Heart right ventricle (tissue), 16 donors: Measurements from ENCODE around the gene TXNRD2. TPM values are rescaled to one million over a fixed set of nuclear protein-coding genes. Genes with fewer than 3 reads are reported as not detected.

Experiments used
- ATAC-seq, 8 donors: fragments of 200-7000 bp; cut with Tn5 transposase; one replicate each; pipeline ENCODE4 v1.9.1; 2020; ENCODE audit warnings: mild to moderate bottlenecking in 8 of 8, moderate library complexity in 8 of 8, moderate number of reproducible peaks in 1 of 8
- DNase-seq, 2 donors: peaks; one replicate each; pipeline ENCODE4 v3.0.0-alpha.2; 2020
- H3K27ac ChIP-seq, 10 donors: fragments of 200-600 bp; sonication (generic) in 2 of 10; one replicate each; pipeline versions ENCODE4 v1.5.0 to v1.8.0; 2020 to 2022; ENCODE audit warnings: mild to moderate bottlenecking in 3 of 10
- H3K27me3 ChIP-seq, 7 donors: fragments of 200-600 bp; one replicate each; pipeline ENCODE4 v1.8.0; 2021 to 2022; ENCODE audit warnings: mild to moderate bottlenecking in 2 of 7
- H3K36me3 ChIP-seq, 9 donors: fragments of 200-600 bp; sonication (generic) in 1 of 9; one replicate each; pipeline versions ENCODE4 v1.5.0 to v1.8.0; 2020 to 2022; ENCODE audit warnings: mild to moderate bottlenecking in 2 of 9
- H3K4me1 ChIP-seq, 9 donors: fragments of 200-600 bp; sonication (generic) in 1 of 9; one replicate each; pipeline versions ENCODE4 v1.5.0 to v1.8.0; 2020 to 2022; ENCODE audit warnings: mild to moderate bottlenecking in 4 of 9
- H3K4me3 ChIP-seq, 10 donors: fragments of 200-600 bp; sonication (generic) in 2 of 10; one replicate each; pipeline versions ENCODE4 v1.5.0 to v1.8.0; 2020 to 2022; ENCODE audit warnings: mild to moderate bottlenecking in 7 of 10, moderate library complexity in 2 of 10
- H3K9me3 ChIP-seq, 11 donors: fragments of 200-600 bp in 10 of 11; sonication (generic) in 2 of 11; one replicate each; pipeline versions ENCODE4 v1.5.0 to v1.8.0; 2013 to 2022; ENCODE audit warnings: mild to moderate bottlenecking in 2 of 11, control low read depth in 1 of 11, moderate library complexity in 1 of 11
- CTCF ChIP-seq, 9 donors: fragments of 200-600 bp; sonication (generic) in 2 of 9; IDR thresholded peaks; one replicate each; pipeline versions ENCODE4 v1.5.0 to v1.8.0; 2021 to 2022; ENCODE audit warnings: antibody characterized with exemption in 9 of 9, mild to moderate bottlenecking in 5 of 9, moderate library complexity in 1 of 9
- WGBS, 2 donors: extraction: QIAGEN DNeasy Blood & Tissue Kit; methylation state at CpG; one replicate each; pipeline ENCODE4 v1.1.7; 2013; ENCODE audit warnings: inconsistent platforms in 1 of 2; 5-methylcytosine and 5-hydroxymethylcytosine counted together
- intact Hi-C, 10 donors: fragments of 100-400 bp; cut with DNase I; formaldehyde crosslinking; loops; one replicate each; pipeline versions ENCODE4 v1.11.1 to v1.14.2; 2022
- polyA plus RNA-seq, 2 donors: library from polyadenylated mRNA; stranded (reverse); fragments of 200-250 nt; gene quantifications; one replicate each; pipeline ENCODE4 v1.2.3, GENCODE V29; 2013
- total RNA-seq, 10 donors: library from RNA; stranded (reverse); fragmentation: NEBNext Ultra II Directional in 3 of 10; extraction: Animal tissue kit (Norgen Biotek cat#: 25700) in 3 of 10; gene quantifications; one replicate each; pipeline versions ENCODE4 v1.2.1 to v1.2.4, GENCODE V29; 2021 to 2023
- donor health status: Arrhythmogenic right ventricular cardiomyopathy.
- donor health status: ischemic (EF 13 %, LVEDD 7.1; RV severe dilation, severe dysfunction).
- donor health status: healthy with polysubstance abuse.
- donor health status: DM: no; HTN: yes; CAD: no.
- donor health status: DM: no; HTN: no; CAD: no.
- donor health status: ischemic (EF 25% LVEDD 6.9; RV normal size, moderate dysfunction).
- donor health status: ischemic (EF 25% LVEDD 5.7; RV mildly dilated, moderate dysfunction).
- donor health status: healthy.
- donor health status: DM: yes; HTN: yes; CAD: no.
- donor health status: Ischemic cardiomyopathy.
- donor health status: ischemic (EF 35%, LVEDD 5.7; RV mildly dilated, moderate dysfunction).
- donor health status: nonischemic (EF 11% LVEDD 7.7; RV severe dilation, severe dysfunction).
- donor health status: DM: yes; HTN: yes; CAD: no.
- donor health status: PGD.
- donor health status: ischemic (EF 29% LVEDD 5.4; RV normal size, mild dysfunction).
- donor health status: nonischemic (EF 23%, LVEDD 6.1; RV moderate dilation, normal function).

Gene TXNRD2
- total and polyA plus RNA-seq, 12 donors: 25.8 to 103 (median 35.0) TPM

- DNase-seq: no peak
- H3K4me1 ChIP-seq: peaks cover 12 to 31% (median 23%) of the 10 kb centered on the region in 9 donors
- no peaks in the 10 kb centered on the region for H3K27me3 ChIP-seq
- 81 to 91% methylated on average over 7 of the region's 7 CpGs for WGBS, 2 donors
- H3K36me3 ChIP-seq: peaks cover 0 to 36% (median 10%) of the 10 kb centered on the region in 9 donors
- no peak for TF ChIP-seq CTCF (IDR thresholded peaks at IDR 0.05)
- no peak overlapping the region for H3K27ac ChIP-seq
- intact Hi-C loops: loop anchor here in 3 of 10 donors (10.0 kb wide), 3 partner anchors 46 to 94 kb away; no protein-coding TSS in a partner anchor
- ATAC-seq: no peak
- no peak overlapping the region for H3K4me3 ChIP-seq
- H3K9me3 ChIP-seq: peaks cover 0 to 6% (median 0%) of the 10 kb centered on the region in 11 donors
These were observed 93.1 kb downstream of the TXNRD2 start for GRCh38 chr22:19848298-19849224.

- H3K4me3 ChIP-seq: no peak overlapping the region
- H3K36me3 ChIP-seq: peaks cover 0 to 32% (median 10%) of the 10 kb centered on the region in 9 donors
- H3K4me1 ChIP-seq: peaks cover under 1 to 31% (median 23%) of the 10 kb centered on the region in 9 donors
- WGBS, 2 donors: 97 to 98% methylated on average over 2 of the region's 2 CpGs
- H3K27me3 ChIP-seq: no peaks in the 10 kb centered on the region
- TF ChIP-seq CTCF (IDR thresholded peaks at IDR 0.05): no peak
- intact Hi-C loops: loop anchor here in 3 of 10 donors (10.0 kb wide), 3 partner anchors 48 to 92 kb away; no protein-coding TSS in a partner anchor
- peaks cover 0 to 6% (median 0%) of the 10 kb centered on the region in 11 donors for H3K9me3 ChIP-seq
- ATAC-seq (no peak), DNase-seq (no peak)
- no peak overlapping the region for H3K27ac ChIP-seq
These were observed 94.3 kb downstream of the TXNRD2 start for GRCh38 chr22:19847345-19847632.

- Histone ChIP-seq H3K27ac (no peak overlapping the region), H3K4me3 (no peak overlapping the region), H3K36me3 (peaks cover 0 to 27% (median 8%) of the 10 kb centered on the region in 9 donors), H3K4me1 (peaks cover 0 to 32% (median 23%) of the 10 kb centered on the region in 9 donors), H3K27me3 (no peaks in the 10 kb centered on the region), H3K9me3 (peaks cover 0 to 6% (median 0%) of the 10 kb centered on the region in 11 donors)
- DNase-seq (no peak), ATAC-seq (no peak)
- intact Hi-C loops: loop anchor here in 3 of 10 donors (10.0 kb wide), 3 partner anchors 48 to 92 kb away; no protein-coding TSS in a partner anchor
- no peak for TF ChIP-seq CTCF (IDR thresholded peaks at IDR 0.05)
- WGBS, 2 donors: 92% methylated on average over 9 of the region's 9 CpGs
These were observed 94.8 kb downstream of the TXNRD2 start for GRCh38 chr22:19846620-19847344.
